Measurements from ENCODE around the gene S100A2.

GRCh38 chr1:153520818-153521476 lies 44.7 kb downstream of the S100A2 start:
- no peak for TF ChIP-seq CTCF (IDR thresholded peaks at IDR 0.05)
- no peak for TF ChIP-seq EZH2 (IDR thresholded peaks at IDR 0.05; ENCODE audit: borderline replicate concordance, insufficient read depth, low read depth, low read length, poor library complexity, severe bottlenecking)
